H9 (cell line): ENCODE measurements around the gene THTPA. TPM values are rescaled to one million over a fixed set of nuclear protein-coding genes. Genes with fewer than 3 reads are reported as not detected.

Experiments
- DNase-seq: peaks from one replicate; pipeline ENCODE4 v3.0.0-alpha.2; 2017
- H2AFZ ChIP-seq: one replicate; pipeline ENCODE4 v1.6.1; 2013; ENCODE audit warnings: mild to moderate bottlenecking, low read length, control low read depth, moderate library complexity
- H2AK5ac ChIP-seq: 2 replicates; pipeline ENCODE4 v1.6.1; 2013; ENCODE audit warnings: low read length, control low read depth, mixed read lengths; ENCODE audit not compliant: insufficient read length
- H2BK120ac ChIP-seq: one replicate; pipeline ENCODE4 v1.6.1; 2013; ENCODE audit warnings: low read depth, mild to moderate bottlenecking, low read length, control low read depth, inconsistent platforms; ENCODE audit not compliant: poor library complexity, severe bottlenecking
- H2BK12ac ChIP-seq: 2 replicates; pipeline ENCODE4 v1.6.1; 2013; ENCODE audit warnings: low read length, control low read depth, mixed read lengths, low read depth; ENCODE audit not compliant: insufficient read length
- H2BK15ac ChIP-seq: 2 replicates; pipeline ENCODE4 v1.6.1; 2013; ENCODE audit warnings: low read depth, low read length, control low read depth
- H2BK20ac ChIP-seq: one replicate; pipeline ENCODE4 v1.6.1; 2013; ENCODE audit warnings: low read depth, mild to moderate bottlenecking, low read length, control low read depth, inconsistent platforms; ENCODE audit not compliant: poor library complexity, severe bottlenecking
- H2BK5ac ChIP-seq: 2 replicates; pipeline ENCODE4 v1.6.1; 2013; ENCODE audit warnings: low read length, control low read depth, mixed read lengths; ENCODE audit not compliant: insufficient read length
- H3K14ac ChIP-seq: 2 replicates; pipeline ENCODE4 v1.6.1; 2013; ENCODE audit warnings: low read length, control low read depth; ENCODE audit not compliant: insufficient read depth
- H3K18ac ChIP-seq: 2 replicates; pipeline ENCODE4 v1.6.1; 2013; ENCODE audit warnings: low read depth, mild to moderate bottlenecking, mixed read lengths, low read length, control low read depth; ENCODE audit not compliant: insufficient read length
- H3K23ac ChIP-seq: 2 replicates; pipeline ENCODE4 v1.6.1; 2013; ENCODE audit warnings: low read length, control low read depth, mixed read lengths, low read depth; ENCODE audit not compliant: insufficient read length
- H3K23me2 ChIP-seq: 2 replicates; pipeline ENCODE4 v1.6.1; 2013; ENCODE audit warnings: low read depth, mild to moderate bottlenecking, mixed read lengths, low read length, control low read depth; ENCODE audit not compliant: insufficient read length, poor library complexity, severe bottlenecking
- H3K27ac ChIP-seq: 2 replicates; pipeline ENCODE4 v1.5.1; 2013; ENCODE audit warnings: low read length, control low read depth, mixed read lengths, low read depth; ENCODE audit not compliant: insufficient read length
- H3K27me3 ChIP-seq: 2 replicates; pipeline ENCODE4 v1.6.1; 2013; ENCODE audit warnings: low read length, control low read depth, inconsistent platforms; ENCODE audit not compliant: insufficient read depth
- H3K4ac ChIP-seq: 2 replicates; pipeline ENCODE4 v1.6.1; 2013; ENCODE audit warnings: low read depth, mild to moderate bottlenecking, control low read depth, inconsistent platforms, low read length, moderate library complexity
- H3K4me1 ChIP-seq: 2 replicates; pipeline ENCODE4 v1.6.1; 2013; ENCODE audit warnings: low read length, control low read depth, inconsistent platforms; ENCODE audit not compliant: insufficient read depth
- H3K4me2 ChIP-seq: 2 replicates; pipeline ENCODE4 v1.6.1; 2013; ENCODE audit warnings: low read length, control low read depth, mixed read lengths; ENCODE audit not compliant: insufficient read length, insufficient read depth
- H3K56ac ChIP-seq: 2 replicates; pipeline ENCODE4 v1.6.1; 2013; ENCODE audit warnings: low read depth, mild to moderate bottlenecking, mixed read lengths, low read length, control low read depth; ENCODE audit not compliant: insufficient read length
- H3K79me1 ChIP-seq: 2 replicates; pipeline ENCODE4 v1.6.1; 2013; ENCODE audit warnings: low read depth, mild to moderate bottlenecking, moderate library complexity, low read length, control low read depth, inconsistent platforms; ENCODE audit not compliant: insufficient read depth, poor library complexity, severe bottlenecking
- H3K79me2 ChIP-seq: 2 replicates; pipeline ENCODE4 v1.6.1; 2013; ENCODE audit warnings: low read length, control low read depth, inconsistent platforms; ENCODE audit not compliant: insufficient read depth
- H3K9ac ChIP-seq: 2 replicates; pipeline ENCODE4 v1.6.1; 2013; ENCODE audit warnings: low read length, control low read depth, mixed read lengths; ENCODE audit not compliant: insufficient read length; ENCODE audit errors: extremely low read depth
- H3K9me3 ChIP-seq: one replicate; pipeline ENCODE4 v1.6.1; 2013; ENCODE audit warnings: low read depth, low read length, inconsistent platforms; ENCODE audit not compliant: control insufficient read depth
- H3T11ph ChIP-seq: one replicate; pipeline ENCODE4 v1.6.1; 2013; ENCODE audit warnings: mild to moderate bottlenecking, low read length, control low read depth, inconsistent platforms
- H4K20me1 ChIP-seq: one replicate; pipeline ENCODE4 v1.6.1; 2013; ENCODE audit not compliant: control insufficient read depth, insufficient read length, insufficient read depth
- H4K5ac ChIP-seq: 2 replicates; pipeline ENCODE4 v1.6.1; 2013; ENCODE audit warnings: low read depth, mild to moderate bottlenecking, mixed read lengths, low read length, control low read depth; ENCODE audit not compliant: insufficient read length
- H4K8ac ChIP-seq: replicated peaks from 2 replicates; pipeline ENCODE4 v1.6.1; 2013; ENCODE audit warnings: low read length, control low read depth, mixed read lengths, low read depth; ENCODE audit not compliant: insufficient read length
- H4K91ac ChIP-seq: 2 replicates; pipeline ENCODE4 v1.6.1; 2013; ENCODE audit warnings: low read depth, mild to moderate bottlenecking, moderate library complexity, mixed read lengths, low read length, control low read depth; ENCODE audit not compliant: insufficient read length
- H3K27ac Mint-ChIP-seq, 3 experiments: 2 replicates in 2 of 3; 3 replicates in 1 of 3; pipeline ENCODE4 v1.8.0; 2020 to 2021; ENCODE audit warnings: mixed read lengths in 3 of 3, mild to moderate bottlenecking in 1 of 3, moderate library complexity in 1 of 3
- H3K27me3 Mint-ChIP-seq: 2 replicates; pipeline ENCODE4 v1.8.0; 2021; ENCODE audit warnings: low read depth, mild to moderate bottlenecking, moderate library complexity, mixed read lengths
- H3K36me3 Mint-ChIP-seq, 3 experiments: 2 replicates in 2 of 3; 3 replicates in 1 of 3; pipeline ENCODE4 v1.8.0; 2020 to 2021; ENCODE audit warnings: low read depth in 3 of 3, mixed read lengths in 3 of 3; ENCODE audit not compliant: insufficient read depth in 1 of 3
- H3K4me1 Mint-ChIP-seq, 2 experiments: 2 replicates each; pipeline ENCODE4 v1.8.0; 2020; ENCODE audit warnings: mixed read lengths in 2 of 2
- H3K4me3 Mint-ChIP-seq, 2 experiments: 2 replicates in 1 of 2; 3 replicates in 1 of 2; pipeline ENCODE4 v1.8.0; 2020 to 2021; ENCODE audit warnings: mild to moderate bottlenecking in 2 of 2, mixed read lengths in 2 of 2, moderate library complexity in 1 of 2
- H3K9me3 Mint-ChIP-seq, 2 experiments: 2 replicates in 1 of 2; 3 replicates in 1 of 2; pipeline ENCODE4 v1.8.0; 2020; ENCODE audit warnings: mild to moderate bottlenecking in 2 of 2, mixed read lengths in 2 of 2, moderate library complexity in 1 of 2
- WGBS: extraction: QIAGEN DNeasy Blood & Tissue Kit; methylation state at CpG from one replicate; pipeline ENCODE4 v1.1.7; 2013; ENCODE audit warnings: missing lambda C conversion rate, low lambda C conversion rate, mixed read lengths; ENCODE audit not compliant: insufficient read length; ENCODE audit errors: extremely low coverage; 5-methylcytosine and 5-hydroxymethylcytosine counted together
- total RNA-seq: library from RNA; stranded (reverse); gene quantifications from 2 replicates; pipeline ENCODE4 v1.2.1, GENCODE V29; 2021
- TF ChIP-seq, protein P1 (sequence below): fragments of 200-600 bp; sonication (generic); conservative IDR thresholded peaks from 3 replicates; pipeline ENCODE4 v1.8.0; 2021; ENCODE audit warnings: antibody characterized with exemption, mild to moderate bottlenecking

The THTPA gene
- total RNA-seq, 1 experiment from 2014 or later, result 15.6 TPM

DNA sequence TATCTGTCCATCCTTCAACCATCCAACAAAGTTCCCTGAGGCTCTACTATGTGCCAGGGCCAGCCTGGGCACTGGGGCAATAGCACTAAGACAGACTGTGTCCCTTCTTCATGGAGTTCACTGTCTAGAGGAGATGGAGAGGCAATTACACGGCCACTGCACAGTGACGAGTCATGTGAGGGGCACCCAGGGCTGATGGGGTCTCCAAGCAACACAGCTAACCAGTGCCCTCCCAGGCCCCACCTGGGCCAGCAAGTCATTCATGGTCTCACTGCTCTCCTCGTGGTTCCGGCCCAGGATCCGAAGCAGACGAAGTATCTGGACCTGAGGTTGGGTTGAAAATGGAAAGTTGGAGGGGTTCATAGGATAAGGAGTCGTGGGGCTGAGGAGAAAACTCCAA lies 8.8 kb downstream of the THTPA start:
- Histone ChIP-seq H3K18ac (no peak overlapping the region), H2BK20ac (no peak overlapping the region), H4K5ac (no peak overlapping the region), H3K4me2 (no peak overlapping the region), H3K27ac (no peak overlapping the region), H3K9me3 (no peaks in the 10 kb centered on the region), H3K56ac (no peak overlapping the region), H3K27me3 (no peaks in the 10 kb centered on the region), H2AFZ (no peak overlapping the region), H4K8ac (no peak overlapping the region), H2BK15ac (no peak overlapping the region), H3K4me1 (peaks cover 9% of the 10 kb centered on the region), H3K14ac (no peak overlapping the region), H3T11ph (no peak overlapping the region), H3K79me2 (no peaks in the 10 kb centered on the region), H3K23ac (no peak overlapping the region), H4K91ac (no peak overlapping the region), H3K79me1 (no peaks in the 10 kb centered on the region), H2BK5ac (no peak overlapping the region), H2BK120ac (no peak overlapping the region), H4K20me1 (peaks cover 3% of the 10 kb centered on the region), H2AK5ac (no peak overlapping the region), H3K23me2 (peaks cover 3% of the 10 kb centered on the region), H2BK12ac (no peak overlapping the region), H3K9ac (no peak overlapping the region), H3K4ac (no peak overlapping the region)
- no peaks in the 10 kb centered on the region; the same call in 1 of the 2 replicates for H3K27me3 Mint-ChIP-seq
- peaks cover 27 to 31% of the 10 kb centered on the region in 2 experiments for H3K4me1 Mint-ChIP-seq
- no CpG with 5 or more reads among the region's 7 CpGs for WGBS
- H3K36me3 Mint-ChIP-seq, result peaks cover 15 to 56% (median 52%) of the 10 kb centered on the region in 3 experiments
- TF ChIP-seq, protein P1, sequence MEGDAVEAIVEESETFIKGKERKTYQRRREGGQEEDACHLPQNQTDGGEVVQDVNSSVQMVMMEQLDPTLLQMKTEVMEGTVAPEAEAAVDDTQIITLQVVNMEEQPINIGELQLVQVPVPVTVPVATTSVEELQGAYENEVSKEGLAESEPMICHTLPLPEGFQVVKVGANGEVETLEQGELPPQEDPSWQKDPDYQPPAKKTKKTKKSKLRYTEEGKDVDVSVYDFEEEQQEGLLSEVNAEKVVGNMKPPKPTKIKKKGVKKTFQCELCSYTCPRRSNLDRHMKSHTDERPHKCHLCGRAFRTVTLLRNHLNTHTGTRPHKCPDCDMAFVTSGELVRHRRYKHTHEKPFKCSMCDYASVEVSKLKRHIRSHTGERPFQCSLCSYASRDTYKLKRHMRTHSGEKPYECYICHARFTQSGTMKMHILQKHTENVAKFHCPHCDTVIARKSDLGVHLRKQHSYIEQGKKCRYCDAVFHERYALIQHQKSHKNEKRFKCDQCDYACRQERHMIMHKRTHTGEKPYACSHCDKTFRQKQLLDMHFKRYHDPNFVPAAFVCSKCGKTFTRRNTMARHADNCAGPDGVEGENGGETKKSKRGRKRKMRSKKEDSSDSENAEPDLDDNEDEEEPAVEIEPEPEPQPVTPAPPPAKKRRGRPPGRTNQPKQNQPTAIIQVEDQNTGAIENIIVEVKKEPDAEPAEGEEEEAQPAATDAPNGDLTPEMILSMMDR, result no peak
- H3K27ac Mint-ChIP-seq, result no peak overlapping the region
- no peaks in the 10 kb centered on the region for H3K9me3 Mint-ChIP-seq
- no peak for DNase-seq
- 0 out of 5 replicates have a peak overlapping the region, but pooled peaks of 1 of the 2 experiments have one; percentile 10 for H3K4me3 Mint-ChIP-seq
